Muscle of leg (tissue), 11 donors: ENCODE results near the gene VPS13A. TPM values are rescaled to one million over a fixed set of nuclear protein-coding genes. Genes with fewer than 3 reads are reported as not detected.

Experiments used
- DNase-seq: peaks from one replicate; pipeline ENCODE4 v3.0.0; 2013
- H3K27ac ChIP-seq: one replicate; pipeline ENCODE4 v1.5.1; 2013; ENCODE audit warnings: mild to moderate bottlenecking, low read length, control low read depth
- H3K27me3 ChIP-seq: one replicate; pipeline ENCODE4 v1.6.1; 2013; ENCODE audit warnings: low read length; ENCODE audit not compliant: control insufficient read depth, insufficient read depth
- H3K36me3 ChIP-seq: one replicate; pipeline ENCODE4 v1.6.1; 2013; ENCODE audit warnings: low read length; ENCODE audit not compliant: control insufficient read depth, insufficient read depth
- H3K4me1 ChIP-seq: one replicate; pipeline ENCODE4 v1.6.1; 2013; ENCODE audit warnings: low read length; ENCODE audit not compliant: control insufficient read depth, insufficient read depth
- H3K4me3 ChIP-seq: one replicate; pipeline ENCODE4 v1.5.1; 2013; ENCODE audit warnings: low read length, control low read depth
- H3K9me3 ChIP-seq: replicated peaks from 2 replicates; pipeline ENCODE4 v1.6.1; 2013; ENCODE audit warnings: low read depth, low read length; ENCODE audit not compliant: control insufficient read depth
- WGBS: methylation state at CpG from one replicate; pipeline ENCODE4 v1.1.5; 2013; ENCODE audit warnings: missing lambda C conversion rate; ENCODE audit not compliant: insufficient coverage; 5-methylcytosine and 5-hydroxymethylcytosine counted together
- polyA plus RNA-seq, 8 donors: library from polyadenylated mRNA; unstranded; fragments of 120-200 nt; gene quantifications; one replicate each; pipeline versions ENCODE4 v1.2.1 to v1.2.3, GENCODE V29; 2013; ENCODE audit warnings: inconsistent platforms in 1 of 8, low replicate concordance in 1 of 8; ENCODE audit not compliant: insufficient read length in 8 of 8, insufficient read depth in 1 of 8
- total RNA-seq: library from RNA; stranded (reverse); fragments of 120-200 nt; gene quantifications from one replicate; pipeline ENCODE4 v1.2.4, GENCODE V29; 2013

VPS13A gene
- total and polyA plus RNA-seq, 9 donors: 8.7 to 18.4 (median 13.7) TPM

DNA sequence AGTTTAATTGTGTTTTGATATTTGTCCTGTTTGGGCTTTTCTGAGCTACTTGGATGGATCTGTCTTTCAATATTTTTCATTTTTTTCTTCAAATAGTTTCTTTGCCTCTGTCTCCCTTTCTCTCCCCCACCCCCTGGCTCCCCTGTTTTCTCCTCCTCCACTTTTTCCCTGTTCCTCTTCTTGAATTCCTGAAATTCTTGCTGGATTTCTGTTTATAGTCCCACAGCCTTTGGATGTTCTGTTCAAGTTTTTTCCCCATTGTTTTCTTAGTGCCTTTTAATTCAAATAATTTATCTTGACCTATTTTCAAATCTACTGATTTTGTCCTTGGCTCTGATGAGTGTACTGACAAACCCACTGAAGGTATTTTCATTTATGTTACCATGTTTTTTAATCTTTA is 113.0 kb downstream of the VPS13A start:
- DNase-seq: no peak
- no peak overlapping the region for H3K4me3 ChIP-seq

DNA sequence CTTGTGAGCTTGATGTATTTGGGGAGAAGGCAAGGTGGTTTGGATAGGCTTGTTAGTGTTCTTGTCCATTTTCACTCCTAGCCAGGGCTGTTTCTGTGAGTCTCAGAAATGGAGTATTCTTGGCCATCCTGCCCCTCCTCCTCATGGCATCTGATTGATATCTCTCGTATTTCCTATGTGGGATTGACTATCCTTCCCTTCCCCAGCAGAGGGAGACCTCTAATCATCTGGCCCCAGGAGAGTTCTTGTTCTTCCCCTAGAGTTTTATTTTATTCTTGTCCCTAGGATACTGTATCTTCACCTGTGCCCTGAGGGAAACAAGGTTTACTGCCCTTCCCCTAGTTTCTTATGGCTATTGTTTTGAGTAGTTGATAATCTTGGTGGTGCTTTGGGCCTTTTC is 114.4 kb downstream of the VPS13A start:
- no peaks in the 10 kb centered on the region for H3K36me3 ChIP-seq
- H3K27me3 ChIP-seq: no peaks in the 10 kb centered on the region
- no peak overlapping the region for H3K4me3 ChIP-seq
- H3K27ac ChIP-seq: no peak overlapping the region
- DNase-seq: no peak
- H3K4me1 ChIP-seq: no peaks in the 10 kb centered on the region
- no CpG with 5 or more reads among the region's 1 CpG for WGBS
- H3K9me3 ChIP-seq: no peaks in the 10 kb centered on the region

More for the DNA sequence above, 113.0 kb downstream of the VPS13A start:
- Histone ChIP-seq H3K36me3 (no peaks in the 10 kb centered on the region), H3K9me3 (no peaks in the 10 kb centered on the region), H3K27ac (no peak overlapping the region), H3K4me1 (no peaks in the 10 kb centered on the region), H3K27me3 (no peaks in the 10 kb centered on the region)

DNA sequence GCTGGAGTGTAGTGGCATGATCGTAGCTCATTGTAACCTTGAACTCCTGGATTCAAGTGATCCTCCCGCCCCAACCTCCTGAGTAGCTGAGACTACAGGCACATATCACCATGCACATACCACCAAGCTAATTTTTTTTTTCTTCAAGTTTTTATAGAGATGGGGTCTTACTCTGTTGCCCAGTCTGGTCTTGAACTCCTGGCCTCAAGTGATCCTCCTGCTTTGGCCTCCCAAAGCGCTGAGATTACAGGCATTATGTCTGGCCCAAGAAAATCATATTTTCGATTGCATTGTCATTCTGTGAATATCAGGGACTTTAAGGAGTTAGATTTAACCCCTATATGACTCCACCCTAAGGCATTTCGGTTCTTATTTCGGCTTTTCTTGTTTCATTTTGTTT is 116.6 kb downstream of the VPS13A start:
- DNase-seq: no peak
- no peaks in the 10 kb centered on the region for H3K4me1 ChIP-seq
- no peak overlapping the region for H3K4me3 ChIP-seq
- H3K36me3 ChIP-seq: no peaks in the 10 kb centered on the region
- no peak overlapping the region for H3K27ac ChIP-seq
- WGBS: 80% methylated on average over 2 of the region's 6 CpGs
- no peaks in the 10 kb centered on the region for H3K27me3 ChIP-seq
- no peaks in the 10 kb centered on the region for H3K9me3 ChIP-seq

DNA sequence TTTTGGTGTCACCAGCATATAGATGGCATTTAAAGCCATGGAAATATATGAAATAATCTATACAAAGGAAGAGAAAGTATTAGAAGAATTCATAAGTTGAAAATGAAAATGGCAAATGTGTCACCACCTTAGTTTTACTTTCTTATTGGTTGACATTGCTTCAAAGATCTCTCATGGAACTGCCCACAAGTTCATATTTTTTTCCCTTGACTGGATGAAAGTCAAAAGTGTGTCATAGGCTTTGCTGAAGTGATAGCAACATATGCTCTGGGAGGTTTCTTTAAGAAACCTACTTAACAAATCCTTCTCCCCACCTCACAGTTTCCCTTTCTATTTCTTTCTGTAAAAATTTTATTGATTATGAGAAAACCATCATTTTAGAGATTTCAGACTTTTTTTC is 127.2 kb downstream of the VPS13A start:
- Histone ChIP-seq H3K27ac (no peak overlapping the region), H3K4me1 (no peaks in the 10 kb centered on the region), H3K4me3 (no peak overlapping the region), H3K36me3 (no peaks in the 10 kb centered on the region), H3K27me3 (no peaks in the 10 kb centered on the region), H3K9me3 (no peaks in the 10 kb centered on the region)
- DNase-seq: no peak

DNA sequence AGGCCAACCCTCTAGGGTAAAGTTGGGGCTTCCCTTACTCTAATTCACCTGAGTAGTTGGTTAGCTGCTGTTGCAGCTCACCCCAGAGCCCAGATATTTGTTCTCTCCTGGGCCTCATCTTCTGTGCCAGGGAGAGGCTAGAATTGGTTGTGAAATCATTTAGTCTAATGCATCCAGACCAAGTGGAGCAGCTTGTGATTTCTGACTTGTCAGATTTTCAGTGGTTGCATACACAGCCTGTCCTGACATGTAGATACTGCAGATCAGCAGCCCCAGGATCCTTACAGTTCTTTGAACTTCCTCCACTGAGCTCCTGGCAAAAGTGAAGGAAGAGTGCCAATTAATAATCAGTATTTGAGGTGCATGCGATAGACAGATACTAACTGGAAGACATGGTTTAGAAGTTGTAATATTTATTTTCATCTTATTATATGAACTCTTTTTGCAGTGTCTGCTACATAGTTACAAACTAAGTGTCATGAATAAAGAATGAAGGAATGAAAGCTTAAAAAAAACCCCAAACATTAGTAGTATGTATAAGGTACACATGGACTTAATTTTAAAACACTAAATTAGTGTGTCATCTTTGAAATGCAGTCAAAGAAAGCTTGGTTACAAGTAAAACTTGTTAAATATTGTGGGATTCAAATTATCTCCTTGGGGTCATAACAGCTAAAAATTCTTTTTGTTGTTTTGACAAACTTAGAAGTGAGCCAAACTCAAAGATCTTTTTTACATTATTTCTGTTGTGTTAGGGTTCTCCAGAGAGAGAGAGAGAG is 128.5 kb downstream of the VPS13A start:
- no peaks in the 10 kb centered on the region for H3K4me1 ChIP-seq
- no peak overlapping the region for H3K4me3 ChIP-seq
- no peaks in the 10 kb centered on the region for H3K9me3 ChIP-seq
- no peak overlapping the region for H3K27ac ChIP-seq
- no peaks in the 10 kb centered on the region for H3K36me3 ChIP-seq
- WGBS: no CpG with 5 or more reads among the region's 1 CpG
- H3K27me3 ChIP-seq: no peaks in the 10 kb centered on the region
- DNase-seq: no peak

DNA sequence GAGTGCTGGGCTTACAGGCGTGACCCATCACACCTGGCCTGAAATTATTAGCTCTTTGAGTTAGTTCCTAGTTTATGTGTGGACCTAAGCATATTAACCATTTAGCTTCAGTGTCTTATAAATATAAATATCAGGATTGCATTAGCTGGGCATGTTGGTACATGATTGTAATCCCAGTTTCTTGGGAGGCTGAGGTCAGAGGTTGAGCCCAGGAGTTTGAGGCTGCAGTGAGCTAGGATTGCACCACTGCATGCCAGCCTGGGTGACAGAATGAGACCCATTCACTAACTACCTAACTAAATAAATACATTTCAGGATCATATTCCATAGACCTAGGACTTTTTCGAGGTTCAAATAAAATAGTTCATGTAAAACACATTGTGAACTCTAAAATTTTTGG is 129.8 kb downstream of the VPS13A start:
- no peaks in the 10 kb centered on the region for H3K4me1 ChIP-seq
- H3K36me3 ChIP-seq: no peaks in the 10 kb centered on the region
- no peak overlapping the region for H3K27ac ChIP-seq
- no peaks in the 10 kb centered on the region for H3K9me3 ChIP-seq
- H3K4me3 ChIP-seq: no peak overlapping the region
- no CpG with 5 or more reads among the region's 2 CpGs for WGBS
- no peak for DNase-seq
- H3K27me3 ChIP-seq: no peaks in the 10 kb centered on the region

DNA sequence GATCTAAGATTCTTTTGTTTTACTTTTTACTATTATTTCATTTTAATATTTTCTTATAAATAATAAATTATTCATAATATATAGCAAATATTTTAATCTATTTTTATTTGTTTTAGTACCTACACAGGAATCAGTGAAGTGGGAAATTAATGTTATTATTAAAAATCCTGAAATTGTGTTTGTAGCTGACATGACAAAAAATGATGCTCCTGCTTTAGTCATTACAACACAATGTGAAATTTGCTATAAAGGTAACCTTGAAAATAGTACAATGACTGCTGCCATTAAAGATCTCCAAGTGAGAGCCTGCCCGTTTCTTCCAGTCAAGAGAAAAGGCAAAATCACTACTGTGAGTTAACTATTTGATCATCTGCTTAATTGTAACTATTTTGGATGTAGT is 138.7 kb downstream of the VPS13A start:
- no CpG with 5 or more reads among the region's 1 CpG for WGBS
- no peaks in the 10 kb centered on the region for H3K9me3 ChIP-seq
- H3K4me1 ChIP-seq: no peaks in the 10 kb centered on the region
- no peak overlapping the region for H3K4me3 ChIP-seq
- DNase-seq: no peak
- no peak overlapping the region for H3K27ac ChIP-seq
- no peaks in the 10 kb centered on the region for H3K27me3 ChIP-seq
- H3K36me3 ChIP-seq: no peaks in the 10 kb centered on the region

DNA sequence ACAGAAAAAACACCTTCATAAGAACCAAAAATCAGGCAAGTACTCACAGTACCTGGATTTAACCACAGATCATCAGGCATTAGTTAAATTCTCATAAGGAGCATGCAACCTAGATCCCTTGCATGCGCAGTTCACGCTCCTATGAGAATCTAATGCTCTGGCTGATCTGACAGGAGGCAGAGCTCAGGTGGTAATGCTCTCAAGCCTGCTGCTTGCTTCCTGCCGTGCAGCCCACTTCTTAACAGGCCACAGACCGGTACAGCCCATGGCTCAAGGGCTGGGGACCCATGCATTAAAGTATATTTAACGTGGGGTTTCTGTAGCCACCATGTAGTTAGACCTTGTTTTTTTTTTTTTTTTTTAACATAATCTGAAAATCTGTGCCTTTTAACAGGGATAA is 147.7 kb downstream of the VPS13A start:
- Histone ChIP-seq H3K9me3 (no peaks in the 10 kb centered on the region), H3K36me3 (no peaks in the 10 kb centered on the region), H3K4me3 (no peak overlapping the region), H3K27ac (no peak overlapping the region), H3K4me1 (no peaks in the 10 kb centered on the region), H3K27me3 (no peaks in the 10 kb centered on the region)
- 80% methylated on average over 3 of the region's 5 CpGs for WGBS
- DNase-seq: no peak

DNA sequence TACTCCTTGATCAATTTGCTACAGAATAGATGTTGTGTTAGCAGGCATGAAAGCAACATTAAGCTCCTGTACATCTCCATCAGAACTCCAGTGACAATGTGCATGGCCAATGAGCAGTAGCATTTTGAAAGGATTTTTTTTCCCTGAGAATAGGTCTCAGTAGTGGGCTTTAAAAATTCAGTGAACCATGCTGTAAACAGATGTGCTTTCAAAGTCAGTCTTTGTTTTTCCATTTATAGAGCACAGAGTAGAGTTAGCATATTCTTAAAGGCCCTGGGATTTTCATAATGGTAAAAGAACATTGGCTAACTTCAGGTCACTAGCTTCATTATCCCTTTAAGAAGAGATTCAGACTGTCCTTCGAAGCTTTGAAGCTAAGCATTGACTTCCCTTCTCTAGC is 150.8 kb downstream of the VPS13A start:
- no peaks in the 10 kb centered on the region for H3K27me3 ChIP-seq
- H3K27ac ChIP-seq: no peak overlapping the region
- WGBS: no CpG with 5 or more reads among the region's 1 CpG
- H3K36me3 ChIP-seq: no peaks in the 10 kb centered on the region
- H3K4me1 ChIP-seq: no peaks in the 10 kb centered on the region
- H3K9me3 ChIP-seq: no peaks in the 10 kb centered on the region
- no peak overlapping the region for H3K4me3 ChIP-seq
- no peak for DNase-seq

DNA sequence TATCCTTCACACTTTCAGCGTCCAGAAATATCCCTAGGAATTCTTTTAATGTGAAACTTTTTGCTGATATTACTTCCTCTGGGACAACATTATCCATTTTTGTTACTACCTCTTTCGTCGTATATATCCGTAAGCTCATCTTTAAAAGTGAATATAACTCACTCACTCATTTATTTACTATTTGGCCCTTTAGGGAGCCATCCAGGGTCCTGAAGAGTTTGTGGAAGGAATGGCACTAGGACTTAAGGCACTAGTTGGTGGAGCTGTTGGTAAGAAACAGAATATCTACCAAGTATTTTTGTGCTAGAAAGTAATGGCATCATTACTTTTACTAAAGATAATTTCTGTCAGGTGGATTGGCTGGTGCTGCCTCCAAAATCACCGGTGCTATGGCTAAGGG is 192.7 kb downstream of the VPS13A start:
- H3K4me3 ChIP-seq: no peak overlapping the region
- H3K27me3 ChIP-seq: no peaks in the 10 kb centered on the region
- H3K9me3 ChIP-seq: no peaks in the 10 kb centered on the region
- no peak for DNase-seq
- H3K4me1 ChIP-seq: no peaks in the 10 kb centered on the region
- H3K36me3 ChIP-seq: peaks cover 8% of the 10 kb centered on the region
- H3K27ac ChIP-seq: no peak overlapping the region
- 100% methylated on average over 1 of the region's 5 CpGs for WGBS

DNA sequence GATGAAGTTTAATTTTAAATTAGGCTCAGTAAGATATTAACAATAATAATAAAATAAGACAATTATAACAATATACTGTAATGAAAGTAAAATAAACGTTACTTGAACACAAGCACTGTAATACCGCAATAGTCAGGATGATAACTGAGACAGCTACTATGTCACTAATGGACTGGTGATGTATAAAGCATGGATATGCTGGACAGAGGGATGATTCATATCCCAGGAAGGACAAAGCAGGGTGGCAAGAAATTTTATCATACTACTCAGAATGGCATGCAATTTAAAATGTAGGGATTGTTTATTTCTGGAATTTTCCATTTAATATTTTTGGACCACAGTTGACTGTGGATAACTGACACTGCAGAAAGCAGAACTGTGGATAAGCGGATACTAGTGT is 196.9 kb downstream of the VPS13A start:
- no peaks in the 10 kb centered on the region for H3K4me1 ChIP-seq

More for the DNA sequence above, 196.9 kb downstream of the VPS13A start:
- H3K27ac ChIP-seq: no peak overlapping the region
- H3K27me3 ChIP-seq: no peaks in the 10 kb centered on the region
- no peak for DNase-seq
- peaks cover 5% of the 10 kb centered on the region for H3K36me3 ChIP-seq
- H3K9me3 ChIP-seq: no peaks in the 10 kb centered on the region
- H3K4me3 ChIP-seq: no peak overlapping the region
- no CpG with 5 or more reads among the region's 3 CpGs for WGBS
